CD4-positive, alpha-beta T cell treated with Interleukin-2 at 100 ng/mL for 4 hours (primary cell): ENCODE results near the gene TREM1.
A peak's percentile ranks its signal among the peaks of the same experiment; 100 is the strongest.
"Not testable (repeated sequence)": the region's sequence is repeated elsewhere in the genome, so short reads cannot be mapped to it uniquely, and the experiment has no call there.

Source experiments
- DNase-seq: peaks from one replicate; pipeline ENCODE4 v3.0.0-alpha.2; 2020; ENCODE audit warnings: low spot score

Gene TREM1

GRCh38 chr6:41257369-41258195 is 28.9 kb downstream of the TREM1 start:
- no peak for DNase-seq

- DNase-seq = no peak
Observed at GRCh38 chr6:41256383-41256782, 30.1 kb downstream of the TREM1 start.

GRCh38 chr6:41255638-41256246 is 30.7 kb downstream of the TREM1 start:
- DNase-seq = no peak

GRCh38 chr6:41255110-41255509 is 31.4 kb downstream of the TREM1 start:
- no peak for DNase-seq

- no peak for DNase-seq
Observed at GRCh38 chr6:41252401-41253169, 33.9 kb downstream of the TREM1 start.

- DNase-seq = no peak
Observed at GRCh38 chr6:41247882-41248705, 38.4 kb downstream of the TREM1 start.

- DNase-seq = no peak
Observed at GRCh38 chr6:41247288-41247865, 39.1 kb downstream of the TREM1 start.

- not testable (repeated sequence) for DNase-seq
Observed at GRCh38 chr6:41246529-41246928, 40.0 kb downstream of the TREM1 start.

GRCh38 chr6:41239467-41240159 is 46.9 kb downstream of the TREM1 start:
- DNase-seq = no peak

- no peak for DNase-seq
Observed at GRCh38 chr6:41237128-41237527, 49.4 kb downstream of the TREM1 start.

GRCh38 chr6:41236276-41236675 is 50.2 kb downstream of the TREM1 start:
- DNase-seq = no peak

- peak; percentile 3 for DNase-seq
Observed at GRCh38 chr6:41232667-41233066, 53.8 kb downstream of the TREM1 start.

- no peak for DNase-seq
Observed at GRCh38 chr6:41231246-41231645, 55.2 kb downstream of the TREM1 start.

- DNase-seq = no peak
Observed at GRCh38 chr6:41229721-41230120, 56.8 kb downstream of the TREM1 start.

GRCh38 chr6:41228616-41229015 is 57.9 kb downstream of the TREM1 start:
- no peak for DNase-seq

- no peak for DNase-seq
Observed at GRCh38 chr6:41228096-41228495, 58.4 kb downstream of the TREM1 start, which contains the start of gene TREML4. Gene TREML4 (plus strand): TSS chr6:41228349. CDS start chr6:41228428, 79 bp downstream.

- DNase-seq = no peak
Observed at GRCh38 chr6:41226752-41227151, 59.7 kb downstream of the TREM1 start.

- no peak for DNase-seq
Observed at GRCh38 chr6:41224800-41225199, 61.7 kb downstream of the TREM1 start.
